GM12891 (cell line): Measurements from ENCODE around the gene PSMG3.

ENCODE experiments used
- PAX5 ChIP-seq: IDR thresholded peaks from 2 replicates; pipeline ENCODE4 v1.6.1; 2011; ENCODE audit warnings: low read length, moderate library complexity, mild to moderate bottlenecking; ENCODE audit not compliant: insufficient read depth, severe bottlenecking
- POLR2AphosphoS5 ChIP-seq: IDR thresholded peaks from 2 replicates; pipeline ENCODE4 v1.6.1; 2011; ENCODE audit warnings: low read depth, low read length, control low read depth

- TF ChIP-seq POLR2AphosphoS5 (no peak), PAX5 (no peak)
These were observed 29.0 kb downstream of the PSMG3 start for GRCh38 chr7:1540776-1541271.
